ENCODE data around the gene SUSD1.
"Not testable (repeated sequence)": the region's sequence is repeated elsewhere in the genome, so short reads cannot be mapped to it uniquely, and the experiment has no call there.

SUSD1 gene

GRCh38 chr9:112174965-112175795, at the start of gene SUSD1:
SUSD1 (minus strand) TSS chr9:112175297; CDS start chr9:112175235, 62 bp downstream.
- DNase-seq = peak; percentile 34

DNA sequence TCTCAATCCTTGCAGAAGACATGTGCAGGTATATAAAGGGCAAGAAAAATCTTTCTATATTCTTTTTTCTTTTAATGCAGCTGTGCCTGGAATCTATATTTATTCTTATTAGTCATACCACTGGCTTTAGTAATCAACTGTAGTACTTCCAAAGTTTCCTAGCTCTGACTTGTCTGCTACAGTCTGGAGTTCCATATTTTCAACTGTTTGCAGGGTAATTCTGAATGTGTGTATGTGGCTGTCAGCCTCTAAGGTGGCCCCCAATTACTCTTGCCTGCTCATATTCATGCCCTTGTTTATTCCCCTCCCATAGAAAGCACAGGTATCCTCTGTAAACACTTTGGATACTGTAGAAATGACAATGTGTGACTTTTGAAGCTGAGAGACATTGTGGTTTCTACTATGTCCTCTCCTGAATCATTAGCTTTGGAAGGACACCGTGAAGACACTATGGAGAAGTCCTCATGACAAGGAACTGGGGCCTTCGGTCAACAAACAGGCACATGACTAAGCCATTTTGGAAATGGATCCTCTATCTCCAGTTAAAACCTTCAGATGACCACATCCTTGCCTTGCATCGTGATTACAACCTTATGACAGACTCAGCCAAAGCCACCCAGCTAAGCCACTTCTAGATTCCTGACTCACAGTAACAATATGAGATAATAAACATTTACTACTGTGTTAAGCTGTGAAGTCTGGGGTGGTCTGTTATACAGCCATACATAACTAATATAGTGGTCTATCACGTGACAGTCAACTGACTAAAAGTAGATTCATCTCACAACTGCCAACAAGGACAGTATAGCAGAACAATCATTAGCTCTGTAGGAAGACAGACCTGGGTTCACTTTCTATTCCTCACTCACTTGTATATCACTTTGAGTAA, 49.5 kb upstream of the SUSD1 start:
- DNase-seq = no peak

DNA sequence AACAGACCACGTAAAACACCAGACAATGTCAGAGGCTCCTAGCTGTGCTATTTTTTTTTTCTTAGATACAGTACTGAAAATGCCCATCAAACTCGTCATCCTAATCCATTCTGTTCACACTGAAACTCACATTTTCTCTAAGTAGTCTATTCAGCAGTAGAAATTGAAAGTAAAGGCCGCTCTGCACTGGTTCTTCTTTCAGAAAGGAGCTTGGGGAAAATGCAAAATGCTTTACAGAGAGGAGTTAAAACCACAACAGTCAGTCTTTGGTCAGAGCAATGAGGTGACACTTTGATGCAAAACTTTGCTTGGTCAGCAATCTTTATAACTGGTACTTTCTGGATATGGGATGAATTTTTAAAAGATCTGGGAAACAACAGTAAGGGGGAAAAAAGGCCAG, 43.8 kb upstream of the SUSD1 start:
- no peak for DNase-seq

DNA sequence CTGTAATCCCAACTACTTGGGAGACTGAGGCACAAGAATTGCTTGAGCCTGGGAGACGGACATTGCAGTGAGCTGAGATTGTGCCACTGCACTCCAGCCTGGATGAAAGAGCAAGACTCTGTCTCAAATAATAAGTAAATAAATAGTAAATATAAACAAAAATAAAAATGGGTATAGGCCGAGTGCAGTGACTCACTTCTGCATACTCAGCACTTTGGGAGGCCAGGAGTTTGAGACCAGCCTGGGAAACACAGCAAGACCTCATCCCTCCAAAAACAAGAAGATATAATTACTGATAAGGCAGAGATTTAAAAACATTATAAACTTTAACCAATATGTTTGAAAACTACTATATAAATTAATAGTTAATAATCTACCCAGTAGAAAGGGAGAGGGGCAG, 37.8 kb upstream of the SUSD1 start:
- no peak for DNase-seq

- DNase-seq = no peak
These were observed 32.4 kb upstream of the SUSD1 start for GRCh38 chr9:112207451-112207850.

DNA sequence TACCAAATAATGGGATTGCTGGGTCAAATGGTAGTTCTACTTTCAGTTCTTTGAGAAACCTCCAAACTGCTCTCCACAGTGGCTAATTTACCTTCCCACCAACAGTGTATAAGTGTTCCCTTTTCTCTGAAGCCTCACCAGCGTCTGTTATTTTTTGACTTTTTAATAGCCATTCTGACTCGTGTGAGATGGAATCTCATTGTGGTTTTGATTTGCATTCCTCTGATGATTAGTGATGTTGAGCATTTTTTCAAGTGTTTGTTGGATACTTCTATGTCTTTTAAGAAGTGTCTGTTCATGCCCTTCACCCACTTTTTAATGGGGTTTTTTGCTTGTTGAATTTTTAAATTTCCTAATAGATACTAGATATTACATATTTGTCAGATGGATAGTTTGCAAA, 28.4 kb upstream of the SUSD1 start:
- no peak for DNase-seq

DNA sequence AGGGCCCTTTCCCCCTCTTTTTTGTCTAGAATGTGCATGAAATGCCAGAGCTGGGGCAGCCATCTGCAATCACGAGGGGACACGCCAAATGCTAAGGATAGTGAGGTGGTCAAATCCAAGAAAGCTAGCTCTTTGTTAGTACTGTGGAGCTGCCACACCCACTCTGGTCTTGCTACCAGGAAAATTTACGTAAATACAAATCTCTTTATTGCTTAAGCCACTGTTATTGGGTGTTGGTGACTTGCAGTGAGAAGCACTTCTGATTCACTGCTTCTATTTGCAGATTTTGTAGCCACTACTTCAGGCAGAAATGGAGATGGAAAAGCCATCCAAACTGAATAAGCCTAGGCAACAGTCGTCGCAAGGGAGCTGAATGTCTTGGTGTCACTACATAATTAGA, 25.6 kb upstream of the SUSD1 start:
- DNase-seq = no peak

DNA sequence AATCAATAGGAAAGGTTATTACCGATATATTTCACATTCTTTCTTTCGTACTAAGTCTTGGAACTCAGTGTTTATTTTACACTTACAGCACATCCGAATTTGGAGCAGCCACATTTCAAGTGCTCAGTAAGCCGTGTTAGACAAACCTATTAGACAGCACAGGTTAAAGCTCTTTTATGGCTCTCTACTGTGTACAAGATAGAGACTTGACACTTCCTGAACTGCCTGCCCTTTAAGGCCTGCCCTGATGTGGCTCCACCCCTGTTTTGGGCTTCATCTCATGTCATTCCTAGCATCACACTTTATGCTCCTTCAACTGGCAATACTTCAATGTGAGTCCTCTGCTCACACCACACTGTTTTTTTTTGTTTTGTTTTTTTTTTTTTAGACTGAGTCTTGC, 23.5 kb upstream of the SUSD1 start:
- no peak for DNase-seq

- no peak for DNase-seq
These were observed 19.9 kb upstream of the SUSD1 start for GRCh38 chr9:112194969-112195431.

- no peak for DNase-seq
These were observed 18.6 kb upstream of the SUSD1 start for GRCh38 chr9:112193572-112194288.

- DNase-seq = not testable (repeated sequence)
These were observed 15.2 kb upstream of the SUSD1 start for GRCh38 chr9:112190320-112190719.

DNA sequence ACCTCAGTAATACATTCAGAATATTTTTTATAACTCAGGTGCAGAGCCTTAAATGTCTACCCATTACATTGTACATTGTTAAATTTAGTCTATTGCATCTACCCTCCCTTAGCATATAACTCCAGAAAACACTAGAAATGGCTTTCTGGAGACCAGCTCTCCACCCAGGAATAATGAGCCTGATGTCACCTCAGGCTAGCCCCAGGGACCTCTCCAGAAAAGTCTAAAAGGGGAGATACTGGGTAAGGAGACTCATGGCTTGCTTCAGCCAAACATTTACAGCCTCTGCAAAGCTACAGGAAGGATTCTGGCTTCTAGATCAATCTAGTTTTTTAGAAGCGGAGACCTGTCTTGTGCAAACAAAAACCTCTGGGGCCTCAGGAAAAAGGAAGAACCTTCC, 13.8 kb upstream of the SUSD1 start:
- DNase-seq = no peak

DNA sequence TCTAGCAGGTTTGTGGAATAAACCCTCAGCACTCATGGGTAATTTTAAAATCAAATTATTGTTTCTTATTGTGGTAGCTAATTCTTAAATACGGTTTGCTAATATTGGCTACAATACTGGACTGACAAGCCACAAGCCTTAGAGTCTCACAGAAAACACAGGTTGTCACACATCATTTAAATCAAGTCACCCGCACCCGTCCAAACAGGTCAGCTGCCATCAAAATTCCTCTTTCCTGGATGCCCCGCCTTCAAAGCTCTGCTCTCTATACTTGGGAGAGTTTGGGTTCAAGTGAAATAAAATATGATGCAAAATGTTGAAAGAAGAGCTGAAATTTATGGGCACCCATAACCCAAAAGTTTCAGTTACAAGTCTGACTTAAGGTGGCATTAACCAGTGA, 12.3 kb upstream of the SUSD1 start:
- DNase-seq = no peak

- no peak for DNase-seq
These were observed 11.6 kb upstream of the SUSD1 start for GRCh38 chr9:112186695-112187094.

- DNase-seq = no peak
These were observed 9.8 kb upstream of the SUSD1 start for GRCh38 chr9:112184946-112185345.

GRCh38 chr9:112184221-112184620, 9.1 kb upstream of the SUSD1 start:
- DNase-seq = no peak

- DNase-seq = peak; percentile 54
These were observed 5.3 kb upstream of the SUSD1 start for GRCh38 chr9:112180387-112180881.

DNA sequence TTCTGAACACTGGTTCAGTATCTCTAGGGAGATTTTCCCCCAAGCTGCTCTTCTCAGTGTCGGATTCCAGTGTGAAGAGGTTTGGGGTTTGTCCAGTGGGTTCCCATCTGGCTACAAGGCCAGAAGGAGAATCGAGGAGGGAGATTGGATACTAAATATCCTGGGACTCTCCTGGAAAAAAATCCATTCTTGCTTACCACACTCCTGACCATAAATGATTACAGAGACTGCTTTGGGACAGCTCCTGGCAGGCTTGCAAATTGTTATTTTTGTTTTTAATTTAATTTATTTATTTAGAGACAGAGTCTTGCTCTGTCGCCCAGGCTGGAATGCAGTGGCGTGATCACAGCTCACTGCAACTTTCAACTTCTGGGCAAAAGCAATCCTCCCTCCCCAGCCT, 4.7 kb upstream of the SUSD1 start:
- no peak for DNase-seq

GRCh38 chr9:112176524-112176923, 1.4 kb upstream of the SUSD1 start:
- DNase-seq = peak; percentile 23

DNA sequence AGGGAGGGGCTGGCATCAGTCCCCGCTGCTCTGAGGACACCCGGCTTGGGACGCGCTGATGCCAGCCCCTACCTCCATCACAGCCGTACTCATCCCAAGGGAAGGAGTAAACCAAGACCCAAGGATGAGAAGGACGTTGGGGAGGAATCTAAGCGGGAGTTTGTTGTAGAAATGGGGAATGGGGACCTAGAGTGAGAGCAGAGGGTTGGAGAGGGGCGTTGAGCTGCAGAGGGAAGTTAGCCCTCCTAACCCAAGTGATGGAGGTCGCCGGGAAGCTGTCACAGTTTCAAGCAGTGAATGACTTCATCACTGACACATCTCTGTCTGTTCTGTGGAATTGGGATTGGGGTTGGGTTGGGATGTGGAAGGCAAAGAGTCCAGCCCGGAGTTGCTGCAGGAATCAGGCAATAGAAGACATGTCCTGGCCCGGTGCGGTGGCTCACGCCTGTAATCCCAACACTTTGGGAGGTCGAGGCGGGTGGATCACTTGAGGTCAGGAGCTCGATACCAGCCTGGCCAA, 759 bp upstream of the SUSD1 start:
- DNase-seq = no peak

GRCh38 chr9:112174222-112174964, 704 bp downstream of the SUSD1 start:
- peak; percentile 76 for DNase-seq

All from activated naive CD4-positive, alpha-beta T cell treated with Interleukin-2 at 50 U/mL for 16 hours (primary cell).